Suprapubic skin (tissue), 4 donors: ENCODE results near the gene SURF4. TPM values are rescaled to one million over a fixed set of nuclear protein-coding genes. Genes with fewer than 3 reads are reported as not detected.
"Not testable (repeated sequence)": the region's sequence is repeated elsewhere in the genome, so short reads cannot be mapped to it uniquely, and the experiment has no call there.

Source experiments
- DNase-seq, 2 donors: peaks; one replicate each; pipeline ENCODE4 v3.0.0-alpha.2; 2019; ENCODE audit warnings: low spot score in 2 of 2
- H3K27ac ChIP-seq: fragments of 200-600 bp; sonication (generic); one replicate; pipeline ENCODE4 v1.5.1; 2019
- H3K27me3 ChIP-seq: fragments of 200-600 bp; sonication (generic); one replicate; pipeline ENCODE4 v1.5.1; 2019
- H3K36me3 ChIP-seq: fragments of 200-600 bp; sonication (generic); one replicate; pipeline ENCODE4 v1.5.1; 2019
- H3K4me1 ChIP-seq: fragments of 200-600 bp; sonication (generic); one replicate; pipeline ENCODE4 v1.5.1; 2019
- H3K4me3 ChIP-seq: fragments of 200-600 bp; sonication (generic); one replicate; pipeline ENCODE4 v1.5.1; 2019; ENCODE audit warnings: mild to moderate bottlenecking
- H3K9me3 ChIP-seq: fragments of 200-600 bp; sonication (generic); one replicate; pipeline ENCODE4 v1.5.1; 2019
- EP300 ChIP-seq: sonication (generic); formaldehyde crosslinking; IDR thresholded peaks from one replicate; pipeline ENCODE4 v1.6.1; 2017; ENCODE audit warnings: antibody characterized with exemption
- POLR2A ChIP-seq, 2 donors: fragments of 450-650 bp; IDR thresholded peaks; one replicate each; pipeline ENCODE4 v1.6.1; 2017; ENCODE audit warnings: antibody characterized with exemption in 2 of 2, mild to moderate bottlenecking in 2 of 2, moderate library complexity in 2 of 2
- POLR2AphosphoS5 ChIP-seq, 3 donors: sonication (generic); formaldehyde crosslinking; IDR thresholded peaks; one replicate each; pipeline ENCODE4 v1.6.1; 2017; ENCODE audit warnings: antibody characterized with exemption in 3 of 3
- WGBS: methylation state at CpG from one replicate; pipeline ENCODE4 v1.1.5; 2018; 5-methylcytosine and 5-hydroxymethylcytosine counted together
- total RNA-seq, 4 donors: library from RNA; depleted of rRNA; stranded (reverse); fragments of >200 nt; gene quantifications; one replicate each; pipeline ENCODE4 v1.1.0, GENCODE V29; 2016
- TF ChIP-seq, protein P1 (sequence below), 2 donors: fragments of 200-600 bp in 1 of 2; fragments of 450-650 bp in 1 of 2; sonication (generic) in 1 of 2; IDR thresholded peaks; one replicate each; pipeline ENCODE4 v1.5.1; 2016 to 2019; ENCODE audit warnings: antibody characterized with exemption in 2 of 2, mild to moderate bottlenecking in 1 of 2, moderate library complexity in 1 of 2

Gene SURF4
- total RNA-seq, 4 donors from 2014 or later: 71.7 to 136 (median 118) TPM

- Histone ChIP-seq H3K4me3 (no peak overlapping the region), H3K4me1 (peaks cover 17% of the 10 kb centered on the region), H3K27me3 (no peaks in the 10 kb centered on the region), H3K36me3 (peaks cover 41% of the 10 kb centered on the region), H3K9me3 (no peaks in the 10 kb centered on the region), H3K27ac (no peak overlapping the region)
- TF ChIP-seq, protein P1, sequence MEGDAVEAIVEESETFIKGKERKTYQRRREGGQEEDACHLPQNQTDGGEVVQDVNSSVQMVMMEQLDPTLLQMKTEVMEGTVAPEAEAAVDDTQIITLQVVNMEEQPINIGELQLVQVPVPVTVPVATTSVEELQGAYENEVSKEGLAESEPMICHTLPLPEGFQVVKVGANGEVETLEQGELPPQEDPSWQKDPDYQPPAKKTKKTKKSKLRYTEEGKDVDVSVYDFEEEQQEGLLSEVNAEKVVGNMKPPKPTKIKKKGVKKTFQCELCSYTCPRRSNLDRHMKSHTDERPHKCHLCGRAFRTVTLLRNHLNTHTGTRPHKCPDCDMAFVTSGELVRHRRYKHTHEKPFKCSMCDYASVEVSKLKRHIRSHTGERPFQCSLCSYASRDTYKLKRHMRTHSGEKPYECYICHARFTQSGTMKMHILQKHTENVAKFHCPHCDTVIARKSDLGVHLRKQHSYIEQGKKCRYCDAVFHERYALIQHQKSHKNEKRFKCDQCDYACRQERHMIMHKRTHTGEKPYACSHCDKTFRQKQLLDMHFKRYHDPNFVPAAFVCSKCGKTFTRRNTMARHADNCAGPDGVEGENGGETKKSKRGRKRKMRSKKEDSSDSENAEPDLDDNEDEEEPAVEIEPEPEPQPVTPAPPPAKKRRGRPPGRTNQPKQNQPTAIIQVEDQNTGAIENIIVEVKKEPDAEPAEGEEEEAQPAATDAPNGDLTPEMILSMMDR (IDR thresholded peaks at IDR 0.05): no peak
- TF ChIP-seq POLR2A (IDR thresholded peaks at IDR 0.05) (no peak), EP300 (no peak), POLR2AphosphoS5 (IDR thresholded peaks at IDR 0.05) (no peak)
- DNase-seq: peak in 1 of 2 donors; percentile 52
- 89% methylated on average over 10 of the region's 19 CpGs for WGBS
Observed at GRCh38 chr9:133331221-133331620, 44.6 kb downstream of the SURF4 start.

DNA sequence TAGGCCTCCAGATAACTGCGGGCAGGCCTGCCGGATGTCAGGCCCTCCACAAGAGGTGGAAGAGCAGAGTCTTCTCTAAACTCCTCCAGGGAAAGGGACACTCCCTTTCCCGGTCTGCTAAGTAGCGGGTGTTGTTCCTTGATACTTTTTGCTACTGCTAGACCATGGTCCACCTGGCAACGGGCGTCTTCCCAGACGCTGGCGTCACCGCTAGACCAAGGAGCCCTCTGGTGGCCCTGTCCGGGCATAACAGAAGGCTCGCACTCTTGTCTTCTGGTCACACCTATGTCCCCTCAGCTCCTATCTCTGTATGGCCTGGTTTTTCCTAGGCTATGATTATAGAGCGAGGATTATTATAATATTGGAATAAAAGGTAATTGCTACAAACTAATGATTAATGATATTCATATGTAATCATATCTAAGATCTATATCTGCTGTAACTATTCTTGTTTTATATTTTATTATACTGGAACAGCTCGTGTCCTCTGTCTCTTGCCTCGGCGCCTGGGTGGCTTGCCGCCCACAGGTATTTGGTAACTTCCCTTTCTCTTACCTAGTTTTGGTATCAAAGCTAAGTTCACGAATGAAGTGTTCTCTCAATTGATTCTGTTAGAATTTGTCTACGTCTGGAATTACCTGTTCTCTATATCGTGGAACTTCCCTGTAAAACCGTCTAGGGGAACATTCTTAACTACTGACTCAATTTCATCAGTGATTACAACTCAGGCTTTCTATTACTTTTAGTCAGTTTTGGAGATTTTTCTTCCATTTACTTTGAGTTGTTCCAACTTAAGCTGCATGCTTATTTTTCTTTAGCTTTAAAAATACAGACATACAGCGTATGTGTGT lies 46.3 kb downstream of the SURF4 start:
- H3K27ac ChIP-seq, H3K4me1 ChIP-seq, H3K9me3 ChIP-seq, H3K27me3 ChIP-seq, H3K4me3 ChIP-seq: not testable (repeated sequence)
- 42% methylated on average over 20 of the region's 21 CpGs for WGBS
- TF ChIP-seq, protein P1 (IDR thresholded peaks at IDR 0.05): peak; percentile 32 to 64
- peak; percentile 48 to 56 for DNase-seq
- H3K36me3 ChIP-seq: peaks cover 41% of the 10 kb centered on the region

DNA sequence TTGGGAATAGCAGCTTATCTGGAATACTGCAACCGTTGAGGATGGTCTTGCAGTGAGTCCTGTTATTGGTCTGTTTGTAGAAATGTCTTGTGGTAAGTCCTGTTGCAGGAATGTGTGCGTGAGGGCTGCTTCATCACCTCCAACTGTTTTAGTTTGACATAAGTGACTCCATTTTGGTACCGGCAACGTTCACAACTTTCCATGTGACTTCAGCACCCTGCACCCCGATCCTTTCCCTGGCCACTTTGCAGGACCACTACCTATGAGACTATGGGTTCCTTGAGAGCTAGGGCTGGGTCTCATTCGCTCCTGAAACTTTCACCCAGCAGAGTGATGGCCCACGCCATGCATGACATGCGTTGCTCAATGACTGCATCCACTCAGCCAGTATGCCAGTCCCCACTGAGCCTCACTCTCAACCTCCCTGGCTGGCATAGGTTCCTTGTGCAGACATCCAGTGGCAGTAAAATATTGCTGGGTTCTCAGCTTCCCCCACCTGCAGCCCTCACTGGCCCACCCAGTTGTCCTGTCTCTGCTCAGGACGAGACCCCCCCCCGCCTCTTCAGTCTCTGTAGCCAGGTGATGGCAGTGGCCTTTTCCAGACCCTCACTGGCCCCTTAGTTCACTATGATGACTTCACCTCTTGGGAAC lies 47.9 kb downstream of the SURF4 start:
- no peaks in the 10 kb centered on the region for H3K27me3 ChIP-seq

GRCh38 chr9:133327021-133327420 lies 48.8 kb downstream of the SURF4 start:
- 95% methylated on average over 6 of the region's 6 CpGs for WGBS
- H3K27ac ChIP-seq, H3K27me3 ChIP-seq, H3K4me3 ChIP-seq, H3K9me3 ChIP-seq, H3K4me1 ChIP-seq: not testable (repeated sequence)
- peaks cover 19% of the 10 kb centered on the region for H3K36me3 ChIP-seq
- DNase-seq: peak in 1 of 2 donors; percentile 31

More for the DNA sequence above, 47.9 kb downstream of the SURF4 start:
- H3K9me3 ChIP-seq: no peaks in the 10 kb centered on the region
- WGBS: 94% methylated on average over 10 of the region's 10 CpGs
- peak; percentile 50 to 54 for DNase-seq
- TF ChIP-seq, protein P1 (IDR thresholded peaks at IDR 0.05): no peak
- no peak for TF ChIP-seq POLR2A (IDR thresholded peaks at IDR 0.05)
- no peak for TF ChIP-seq POLR2AphosphoS5 (IDR thresholded peaks at IDR 0.05)
- no peak for TF ChIP-seq EP300
- H3K27ac ChIP-seq: no peak overlapping the region
- H3K36me3 ChIP-seq: peaks cover 28% of the 10 kb centered on the region
- no peaks in the 10 kb centered on the region for H3K4me1 ChIP-seq
- no peak overlapping the region for H3K4me3 ChIP-seq

DNA sequence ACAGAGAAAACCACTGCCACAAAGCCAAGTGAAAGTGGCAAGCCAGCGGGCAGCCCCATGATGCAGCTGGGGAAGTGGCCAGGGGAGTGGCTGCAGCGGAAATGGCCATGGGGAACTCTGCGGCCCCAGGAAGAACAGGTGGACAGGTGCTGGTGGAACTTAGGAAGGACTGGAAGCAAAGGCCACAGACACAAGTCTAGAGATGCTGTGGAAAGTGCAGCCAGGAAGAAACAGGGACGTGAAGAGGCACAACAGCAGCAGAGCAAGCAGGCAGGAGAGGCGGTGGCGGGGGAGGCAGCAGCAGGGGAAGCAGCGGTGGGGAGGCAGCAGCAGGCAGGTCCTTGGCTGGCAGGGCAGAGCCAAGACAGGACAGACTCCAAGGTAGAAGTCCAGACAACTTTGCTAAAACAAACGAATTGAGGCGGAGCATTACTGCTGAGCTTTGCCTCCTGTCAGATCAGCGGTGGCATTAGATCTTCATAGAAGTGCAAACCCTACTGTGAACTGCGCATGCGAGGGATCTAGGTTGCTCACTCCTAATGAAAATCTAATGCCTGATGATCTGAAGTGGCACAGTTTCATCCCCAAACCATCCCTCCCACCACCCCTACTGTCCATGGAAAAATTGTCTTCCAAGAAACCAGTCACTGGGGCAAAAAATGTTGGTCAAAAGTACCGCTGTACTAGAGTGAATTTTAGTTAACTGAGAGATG lies 51.7 kb downstream of the SURF4 start:
- peak in 1 of 2 donors; percentile 61 for DNase-seq

More for the DNA sequence above, 51.7 kb downstream of the SURF4 start:
- Histone ChIP-seq H3K36me3 (no peaks in the 10 kb centered on the region), H3K27ac (no peak overlapping the region), H3K9me3 (no peaks in the 10 kb centered on the region), H3K27me3 (no peaks in the 10 kb centered on the region), H3K4me1 (no peaks in the 10 kb centered on the region), H3K4me3 (no peak overlapping the region)
- 91% methylated on average over 13 of the region's 13 CpGs for WGBS
- no peak for TF ChIP-seq POLR2A (IDR thresholded peaks at IDR 0.05)
- TF ChIP-seq, protein P1 (IDR thresholded peaks at IDR 0.05): no peak
- TF ChIP-seq EP300: no peak
- TF ChIP-seq POLR2AphosphoS5 (IDR thresholded peaks at IDR 0.05): no peak
